DOHH2 (cell line): Measurements from ENCODE around the gene PTPRN2.

Experiments used
- EZH2phosphoT487 ChIP-seq: fragments of 200-600 bp; sonication (generic); IDR thresholded peaks from 2 replicates; pipeline ENCODE4 v1.6.1; 2017; ENCODE audit warnings: borderline replicate concordance, mild to moderate bottlenecking, antibody characterized with exemption, low read length, moderate library complexity, mixed read lengths
- TF ChIP-seq, protein P1 (sequence below): fragments of 200-600 bp; sonication (generic); IDR thresholded peaks from one replicate; pipeline ENCODE4 v1.5.1; 2014; ENCODE audit warnings: antibody characterized with exemption, mild to moderate bottlenecking, low read depth, low read length; ENCODE audit not compliant: poor library complexity, severe bottlenecking

DNA sequence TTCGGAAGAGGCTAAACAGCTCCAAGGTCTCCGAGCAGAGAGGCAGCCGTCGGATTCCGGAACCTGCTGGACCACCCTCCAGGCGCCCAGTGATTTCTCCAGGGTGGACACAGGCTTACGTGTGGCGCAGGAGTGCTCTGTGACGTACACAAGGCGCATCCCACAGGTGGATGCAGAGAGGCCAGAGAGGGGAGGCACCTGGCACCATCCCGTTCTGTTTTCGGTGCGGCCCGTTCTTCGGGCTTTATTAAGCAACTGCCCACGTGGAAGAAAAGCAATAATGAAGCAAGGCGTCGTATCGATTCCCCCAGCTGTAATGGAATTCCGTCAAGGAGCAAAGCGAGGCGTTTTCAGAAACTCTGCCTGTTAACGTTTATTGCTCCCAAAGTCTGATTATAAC is 163.6 kb downstream of the PTPRN2 start:
- TF ChIP-seq, protein P1, sequence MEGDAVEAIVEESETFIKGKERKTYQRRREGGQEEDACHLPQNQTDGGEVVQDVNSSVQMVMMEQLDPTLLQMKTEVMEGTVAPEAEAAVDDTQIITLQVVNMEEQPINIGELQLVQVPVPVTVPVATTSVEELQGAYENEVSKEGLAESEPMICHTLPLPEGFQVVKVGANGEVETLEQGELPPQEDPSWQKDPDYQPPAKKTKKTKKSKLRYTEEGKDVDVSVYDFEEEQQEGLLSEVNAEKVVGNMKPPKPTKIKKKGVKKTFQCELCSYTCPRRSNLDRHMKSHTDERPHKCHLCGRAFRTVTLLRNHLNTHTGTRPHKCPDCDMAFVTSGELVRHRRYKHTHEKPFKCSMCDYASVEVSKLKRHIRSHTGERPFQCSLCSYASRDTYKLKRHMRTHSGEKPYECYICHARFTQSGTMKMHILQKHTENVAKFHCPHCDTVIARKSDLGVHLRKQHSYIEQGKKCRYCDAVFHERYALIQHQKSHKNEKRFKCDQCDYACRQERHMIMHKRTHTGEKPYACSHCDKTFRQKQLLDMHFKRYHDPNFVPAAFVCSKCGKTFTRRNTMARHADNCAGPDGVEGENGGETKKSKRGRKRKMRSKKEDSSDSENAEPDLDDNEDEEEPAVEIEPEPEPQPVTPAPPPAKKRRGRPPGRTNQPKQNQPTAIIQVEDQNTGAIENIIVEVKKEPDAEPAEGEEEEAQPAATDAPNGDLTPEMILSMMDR = no peak
- TF ChIP-seq EZH2phosphoT487 = no peak
